ENCODE data around the gene ARL6IP4. TPM values are rescaled to one million over a fixed set of nuclear protein-coding genes. Genes with fewer than 3 reads are reported as not detected.
A peak's percentile ranks its signal among the peaks of the same experiment; 100 is the strongest.
"Not testable (repeated sequence)": the region's sequence is repeated elsewhere in the genome, so short reads cannot be mapped to it uniquely, and the experiment has no call there.

ARL6IP4 gene
- total RNA-seq: 100 to 1,000 TPM; 166 to 175 TPM

GRCh38 chr12:122980183-122981035, at the start of gene ARL6IP4:
TSS of gene ARL6IP4 (plus strand) at chr12:122980681. CDS start at chr12:122981140, 459 bp downstream.
- Mint-ChIP-seq H3K4me1 (peaks cover 76% of the 10 kb centered on the region), H3K27ac (peak within 1 kb of the TSS; percentile 78), H3K9me3 (no peaks in the 10 kb centered on the region), H3K27me3 (no peaks in the 10 kb centered on the region), H3K36me3 (ENCODE audit: low read depth) (peaks cover 33% of the 10 kb centered on the region), H3K4me3 (peak within 1 kb of the TSS; percentile 86)
- POLR2A ChIA-PET: interaction anchor here (1.1 to 5.8 kb wide), 4 partner anchors 96 to 258 kb away, joined by 4 to 39 read pairs (median 6); partner anchors contain the start of genes MPHOSPH9 and MTRFR
- DNase-seq: peak; percentile 74
- CTCF ChIA-PET: no interaction called here

GRCh38 chr12:122932207-122932606, 48.3 kb upstream of the ARL6IP4 start:
- CTCF ChIA-PET: no interaction called here
- no peaks in the 10 kb centered on the region for H3K4me1 Mint-ChIP-seq

GRCh38 chr12:122934722-122935121, 45.8 kb upstream of the ARL6IP4 start:
- DNase-seq: no peak
- Mint-ChIP-seq H3K4me1 (no peaks in the 10 kb centered on the region), H3K36me3 (ENCODE audit: low read depth) (no peaks in the 10 kb centered on the region), H3K27ac (no peak overlapping the region), H3K9me3 (no peaks in the 10 kb centered on the region), H3K4me3 (no peak overlapping the region), H3K27me3 (no peaks in the 10 kb centered on the region)
- CTCF ChIA-PET: no interaction called here
- POLR2A ChIA-PET: no interaction called here

More at GRCh38 chr12:122932207-122932606, 48.3 kb upstream of the ARL6IP4 start:
- H3K36me3 Mint-ChIP-seq (ENCODE audit: low read depth): no peaks in the 10 kb centered on the region
- no peaks in the 10 kb centered on the region for H3K9me3 Mint-ChIP-seq
- DNase-seq: no peak
- no peak overlapping the region for H3K4me3 Mint-ChIP-seq
- no peak overlapping the region for H3K27ac Mint-ChIP-seq
- POLR2A ChIA-PET: no interaction called here
- H3K27me3 Mint-ChIP-seq: no peaks in the 10 kb centered on the region

- Mint-ChIP-seq H3K9me3 (no peaks in the 10 kb centered on the region), H3K27ac (no peak overlapping the region), H3K4me1 (no peaks in the 10 kb centered on the region), H3K36me3 (ENCODE audit: low read depth) (no peaks in the 10 kb centered on the region), H3K27me3 (no peaks in the 10 kb centered on the region), H3K4me3 (no peak overlapping the region)
- ChIA-PET CTCF (interaction anchor here (1.0 to 1.1 kb wide), 2 partner anchors 17 to 142 kb away, joined by 3 read pairs; no protein-coding TSS in a partner anchor), POLR2A (no interaction called here)
- DNase-seq: no peak
Measured at GRCh38 chr12:122935318-122935717, 45.2 kb upstream of the ARL6IP4 start.

GRCh38 chr12:122937622-122938091, 42.8 kb upstream of the ARL6IP4 start:
- Mint-ChIP-seq H3K9me3 (no peaks in the 10 kb centered on the region), H3K27me3 (no peaks in the 10 kb centered on the region), H3K36me3 (ENCODE audit: low read depth) (no peaks in the 10 kb centered on the region), H3K27ac (no peak overlapping the region), H3K4me1 (peaks cover 2% of the 10 kb centered on the region), H3K4me3 (no peak overlapping the region)
- DNase-seq: no peak
- CTCF ChIA-PET: interaction anchor here (0.6 kb wide), 1 partner anchor 135 kb away, joined by 5 read pairs; no protein-coding TSS in a partner anchor
- POLR2A ChIA-PET: no interaction called here

GRCh38 chr12:122939125-122939524, 41.4 kb upstream of the ARL6IP4 start:
- DNase-seq: no peak
- Mint-ChIP-seq H3K36me3 (ENCODE audit: low read depth) (no peaks in the 10 kb centered on the region), H3K4me1 (peaks cover 14% of the 10 kb centered on the region), H3K27ac (no peak overlapping the region), H3K4me3 (no peak overlapping the region), H3K9me3 (no peaks in the 10 kb centered on the region), H3K27me3 (no peaks in the 10 kb centered on the region)
- CTCF ChIA-PET: no interaction called here
- POLR2A ChIA-PET: no interaction called here

GRCh38 chr12:122941351-122941750, 39.1 kb upstream of the ARL6IP4 start:
- CTCF ChIA-PET: interaction anchor here (1.7 kb wide), 1 partner anchor 81 kb away, joined by 3 read pairs; no protein-coding TSS in a partner anchor
- H3K4me1 Mint-ChIP-seq: peaks cover 23% of the 10 kb centered on the region
- H3K9me3 Mint-ChIP-seq; H3K27ac Mint-ChIP-seq; H3K36me3 Mint-ChIP-seq (ENCODE audit: low read depth); POLR2A ChIA-PET; H3K4me3 Mint-ChIP-seq; DNase-seq; H3K27me3 Mint-ChIP-seq: not testable (repeated sequence)

- no peaks in the 10 kb centered on the region for H3K27me3 Mint-ChIP-seq
- POLR2A ChIA-PET: interaction anchor here (0.6 kb wide), 1 partner anchor 42 kb away, joined by 3 read pairs; no protein-coding TSS in a partner anchor
- no peak for DNase-seq
- no peaks in the 10 kb centered on the region for H3K36me3 Mint-ChIP-seq (ENCODE audit: low read depth)
- no peak overlapping the region for H3K4me3 Mint-ChIP-seq
- no peak overlapping the region for H3K27ac Mint-ChIP-seq
- no peaks in the 10 kb centered on the region for H3K9me3 Mint-ChIP-seq
- H3K4me1 Mint-ChIP-seq: peaks cover 36% of the 10 kb centered on the region
- CTCF ChIA-PET: interaction anchor here (1.2 to 1.7 kb wide), 3 partner anchors 10 to 82 kb away, joined by 3 to 4 read pairs (median 3); no protein-coding TSS in a partner anchor
Measured at GRCh38 chr12:122942637-122943036, 37.8 kb upstream of the ARL6IP4 start.

- ChIA-PET POLR2A (interaction anchor here (1.1 kb wide), 1 partner anchor 13 kb away, joined by 3 read pairs; no protein-coding TSS in a partner anchor), CTCF (interaction anchor here (1.2 to 1.3 kb wide), 2 partner anchors 9 to 55 kb away, joined by 3 to 4 read pairs; no protein-coding TSS in a partner anchor)
Measured at GRCh38 chr12:122943196-122943595, 37.3 kb upstream of the ARL6IP4 start.

GRCh38 chr12:122944605-122945592, 35.6 kb upstream of the ARL6IP4 start:
- CTCF ChIA-PET: interaction anchor here (0.9 to 3.7 kb wide), 2 partner anchors 57 to 85 kb away, joined by 3 to 26 read pairs; no protein-coding TSS in a partner anchor
- Mint-ChIP-seq H3K9me3 (no peaks in the 10 kb centered on the region), H3K27ac (no peak overlapping the region), H3K4me3 (no peak overlapping the region), H3K27me3 (no peaks in the 10 kb centered on the region), H3K36me3 (ENCODE audit: low read depth) (no peaks in the 10 kb centered on the region), H3K4me1 (peaks cover 42% of the 10 kb centered on the region)
- POLR2A ChIA-PET: interaction anchor here (0.6 to 3.3 kb wide), 5 partner anchors 30 to 73 kb away, joined by 4 to 15 read pairs (median 5); partner anchors contain the start of genes OGFOD2 and VPS37B
- no peak for DNase-seq

More at GRCh38 chr12:122943196-122943595, 37.3 kb upstream of the ARL6IP4 start:
- Mint-ChIP-seq H3K27me3 (no peaks in the 10 kb centered on the region), H3K4me3 (no peak overlapping the region), H3K9me3 (no peaks in the 10 kb centered on the region), H3K36me3 (ENCODE audit: low read depth) (no peaks in the 10 kb centered on the region), H3K27ac (peak overlapping the region; percentile 3), H3K4me1 (peaks cover 40% of the 10 kb centered on the region)
- no peak for DNase-seq

- CTCF ChIA-PET: interaction anchor here (1.3 to 8.2 kb wide), 3 partner anchors 49 to 153 kb away, joined by 3 to 47 read pairs (median 26); no protein-coding TSS in a partner anchor
- peaks cover 42% of the 10 kb centered on the region for H3K4me1 Mint-ChIP-seq
- peak; percentile 90 for DNase-seq
- H3K27ac Mint-ChIP-seq: peak overlapping the region; percentile 72
- POLR2A ChIA-PET: interaction anchor here (1.0 to 3.3 kb wide), 8 partner anchors 49 to 286 kb away, joined by 3 to 15 read pairs (median 10); partner anchors contain the start of genes MPHOSPH9, MTRFR and VPS37B
- H3K9me3 Mint-ChIP-seq: no peaks in the 10 kb centered on the region
- no peaks in the 10 kb centered on the region for H3K36me3 Mint-ChIP-seq (ENCODE audit: low read depth)
- H3K4me3 Mint-ChIP-seq: peak overlapping the region; percentile 34
- H3K27me3 Mint-ChIP-seq: no peaks in the 10 kb centered on the region
Measured at GRCh38 chr12:122946690-122947341, 33.7 kb upstream of the ARL6IP4 start.
